K562 (cell line): ENCODE measurements around the gene KLHL24. TPM values are rescaled to one million over a fixed set of nuclear protein-coding genes. Genes with fewer than 3 reads are reported as not detected.

Experiments used
- GTF2F1 ChIP-seq: IDR thresholded peaks from 2 replicates; pipeline ENCODE4 v1.6.1; 2011; ENCODE audit warnings: low read depth, low read length, improper control_type of control experiment
- RFX7 ChIP-seq: fragments of 250-450 bp; sonication (Bioruptor Pico); IDR thresholded peaks from 2 replicates; pipeline ENCODE4 v1.5.1; 2021; ENCODE audit warnings: mild to moderate bottlenecking
- SETDB1 ChIP-seq: IDR thresholded peaks from one replicate; pipeline ENCODE4 v1.6.1; 2012; ENCODE audit warnings: low read length, control low read depth, inconsistent platforms
- TAF7 ChIP-seq: fragments of 450-650 bp; IDR thresholded peaks from 2 replicates; pipeline ENCODE4 v1.6.1; 2016; ENCODE audit warnings: missing genetic modification characterization, missing compliant biosample characterization
- TOE1 ChIP-seq, 2 experiments: fragments of 450-650 bp in 1 of 2; sonication (generic) in 1 of 2; formaldehyde crosslinking in 1 of 2; IDR thresholded peaks; 2 replicates each; pipeline versions ENCODE4 v1.7.1 to v1.8.0; 2016 to 2022; ENCODE audit warnings: borderline replicate concordance in 2 of 2, mild to moderate bottlenecking in 2 of 2, antibody characterized with exemption in 1 of 2, inconsistent platforms in 1 of 2, low read depth in 1 of 2, missing genetic modification reagents in 1 of 2, moderate library complexity in 1 of 2
- TSHZ1 ChIP-seq: fragments of 250-450 bp; sonication (Bioruptor Pico); IDR thresholded peaks from 2 replicates; pipeline ENCODE4 v1.4.0; 2020; ENCODE audit warnings: mild to moderate bottlenecking, moderate library complexity
- ZNF146 ChIP-seq: IDR thresholded peaks from one replicate; pipeline ENCODE4 v1.6.1; 2018; ENCODE audit warnings: missing compliant biosample characterization; ENCODE audit not compliant: unreplicated experiment
- ZNF282 ChIP-seq: sonication (generic); formaldehyde crosslinking; IDR thresholded peaks from 2 replicates; pipeline ENCODE4 v1.8.1; 2023; ENCODE audit warnings: missing genetic modification reagents
- ZNF561 ChIP-seq: fragments of 450-650 bp; formaldehyde crosslinking; conservative IDR thresholded peaks from 2 replicates; pipeline ENCODE4 v1.4.0; 2020; ENCODE audit warnings: mild to moderate bottlenecking, moderate library complexity
- ZNF699 ChIP-seq: fragments of 250-450 bp; sonication (Bioruptor Pico); IDR thresholded peaks from 2 replicates; pipeline ENCODE4 v1.8.0; 2021; ENCODE audit warnings: mild to moderate bottlenecking, moderate library complexity; ENCODE audit not compliant: insufficient replicate concordance
- polyA plus RNA-seq, 8 experiments: library from polyadenylated mRNA; depleted of rRNA in 4 of 8; stranded (reverse) in 5 of 8; unstranded in 3 of 8; fragments of >200 nt; fragmentation: Nextera tagmentation in 2 of 8; fragmentation: Illumina TruSeq in 1 of 8; extraction: Ambion mirVana in 2 of 8; extraction: Trizol in 1 of 8; gene quantifications; 2 replicates each; pipeline versions ENCODE4 v1.2.1 to v1.2.3, GENCODE V29; 2011 to 2014; ENCODE audit warnings: inconsistent platforms in 1 of 8, missing spikeins in 1 of 8
- total RNA-seq, 7 experiments: library from RNA; depleted of rRNA in 6 of 7; stranded (reverse); fragments of >200 nt in 6 of 7; fragmentation: Illumina TruSeq in 2 of 7; extraction: Trizol in 2 of 7; gene quantifications; 2 replicates each; pipeline versions ENCODE4 v1.2.1 to v1.2.3, GENCODE V29; 2011 to 2021; ENCODE audit warnings: low replicate concordance in 1 of 7

KLHL24 gene
- total and polyA plus RNA-seq, 9 of the 15 experiments (the other 6 are each of a cell fraction or from before 2014, with no cell fraction given), result 3.3 to 21.2 (median 14.2) TPM

- TF ChIP-seq TOE1 (IDR thresholded peaks at IDR 0.05; ENCODE audit: borderline replicate concordance) (no peak), TOE1 (CRISPR knock-in tag; IDR thresholded peaks at IDR 0.05; ENCODE audit: borderline replicate concordance, low read depth) (no peak), RFX7 (CRISPR knock-in tag) (no peak), TAF7 (tag) (no peak), ZNF561 (CRISPR knock-in tag) (no peak), SETDB1 (no peak), TSHZ1 (CRISPR knock-in tag) (no peak), ZNF699 (CRISPR knock-in tag) (no peak), ZNF282 (no peak), GTF2F1 (no peak), ZNF146 (CRISPR knock-in tag) (no peak)
- TF ChIP-seq, all 486 proteins: peak for 0
These were observed 40.8 kb upstream of the KLHL24 start (continued) for GRCh38 chr3:183594636-183595035.
